A549 (cell line): ENCODE measurements around the gene SLC25A10. TPM values are rescaled to one million over a fixed set of nuclear protein-coding genes. Genes with fewer than 3 reads are reported as not detected.

ENCODE experiments used
- ATAC-seq, 2 experiments: fragments of 200-7000 bp in 1 of 2; fragments of >200 bp in 1 of 2; cut with Nextera tagmentation in 1 of 2; cut with Tn5 transposase in 1 of 2; 3 replicates each; pipeline versions ENCODE4 v1.8.0 to v1.9.1; 2018 to 2020; ENCODE audit warnings: mild to moderate bottlenecking in 1 of 2, moderate library complexity in 1 of 2
- CTCF ChIA-PET: fragments of 300-600 bp; sonication (Branson Sonifier 250); formaldehyde crosslinking; extraction: SDS; loops from one replicate; lab custom pipeline; 2021; ENCODE audit warnings: antibody characterized with exemption, inconsistent platforms; lab: Yijun Ruan, JAX
- POLR2A ChIA-PET: fragments of 350-600 bp; formaldehyde crosslinking; extraction: SDS; loops from one replicate; lab custom pipeline; 2021; ENCODE audit warnings: antibody characterized with exemption, inconsistent platforms; lab: Yijun Ruan, JAX
- DNase-seq, 2 experiments: peaks; one replicate each; pipeline versions ENCODE4 v3.0.0 to v3.0.0-alpha.2; 2011 to 2016; ENCODE audit warnings: low read depth in 1 of 2, low spot score in 1 of 2
- FAIRE-seq: peaks from 2 replicates; lab custom pipeline; 2011; peaks lifted over from hg19 to GRCh38; lab: Jason Lieb, UNC
- H3K27ac ChIP-seq, 2 experiments: fragments of >200 bp; sonication (Bioruptor Twin); formaldehyde crosslinking; 3 replicates each; pipeline ENCODE4 v1.5.1; 2016 to 2017
- H3K4me1 ChIP-seq: fragments of >200 bp; sonication (Bioruptor Twin); formaldehyde crosslinking; 3 replicates; pipeline ENCODE4 v1.6.1; 2016
- H3K4me2 ChIP-seq: fragments of >200 bp; sonication (Bioruptor Twin); formaldehyde crosslinking; 3 replicates; pipeline ENCODE4 v1.6.1; 2016
- H3K4me3 ChIP-seq: fragments of >200 bp; sonication (Bioruptor Twin); formaldehyde crosslinking; 3 replicates; pipeline ENCODE4 v1.5.1; 2016
- H3K9me3 ChIP-seq: fragments of >200 bp; sonication (Bioruptor Twin); formaldehyde crosslinking; 3 replicates; pipeline ENCODE4 v1.6.1; 2016
- ATOH8 ChIP-seq: fragments of 250-450 bp; sonication (Bioruptor Pico); IDR thresholded peaks from 2 replicates; pipeline ENCODE4 v1.5.0; 2020; ENCODE audit warnings: low read depth, mild to moderate bottlenecking, moderate library complexity
- CHD2 ChIP-seq: fragments of 150-350 bp; IDR thresholded peaks from 2 replicates; pipeline ENCODE4 v1.6.1; 2014; ENCODE audit warnings: low read length; ENCODE audit not compliant: partially characterized antibody
- FOSL2 ChIP-seq, 2 experiments: fragments of 450-650 bp in 1 of 2; fragments of >200 bp in 1 of 2; sonication (Bioruptor Twin) in 1 of 2; formaldehyde crosslinking; IDR thresholded peaks; 2 replicates each; pipeline versions ENCODE4 v1.5.0 to v1.6.1; 2016 to 2020; ENCODE audit warnings: mild to moderate bottlenecking in 1 of 2, moderate library complexity in 1 of 2
- HOXB5 ChIP-seq: fragments of 250-450 bp; sonication (Bioruptor Pico); IDR thresholded peaks from 2 replicates; pipeline ENCODE4 v1.5.0; 2020; ENCODE audit warnings: mild to moderate bottlenecking, moderate library complexity
- MAFK ChIP-seq: fragments of 450-650 bp; IDR thresholded peaks from 2 replicates; pipeline ENCODE4 v1.6.1; 2014; ENCODE audit not compliant: partially characterized antibody
- MAX ChIP-seq: IDR thresholded peaks from 2 replicates; pipeline ENCODE4 v1.6.1; 2012
- MYC ChIP-seq: IDR thresholded peaks from 2 replicates; pipeline ENCODE4 v1.6.1; 2012; ENCODE audit warnings: mild to moderate bottlenecking, inconsistent platforms, low read length, improper control_type of control experiment, borderline replicate concordance
- NFE2L2 ChIP-seq: fragments of 150-350 bp; conservative IDR thresholded peaks from 2 replicates; pipeline ENCODE4 v1.6.1; 2014; ENCODE audit warnings: low read length
- RAD21 ChIP-seq, 2 experiments: fragments of >200 bp in 1 of 2; sonication (Bioruptor Twin) in 1 of 2; formaldehyde crosslinking in 1 of 2; IDR thresholded peaks in 1 of 2; conservative IDR thresholded peaks in 1 of 2; 2 replicates in 1 of 2; 3 replicates in 1 of 2; pipeline ENCODE4 v1.6.1; 2012 to 2018; ENCODE audit warnings: inconsistent platforms in 1 of 2
- RARB ChIP-seq: fragments of 250-450 bp; sonication (Bioruptor Pico); IDR thresholded peaks from 2 replicates; pipeline ENCODE4 v1.8.0; 2021; ENCODE audit warnings: mild to moderate bottlenecking, moderate library complexity
- RCOR1 ChIP-seq: fragments of 150-350 bp; IDR thresholded peaks from 2 replicates; pipeline ENCODE4 v1.6.1; 2014; ENCODE audit warnings: antibody characterized with exemption, low read length, low read depth
- RNF2 ChIP-seq: fragments of 200-600 bp; sonication (generic); IDR thresholded peaks from 2 replicates; pipeline ENCODE4 v1.6.1; 2016; ENCODE audit warnings: low read depth, mild to moderate bottlenecking, antibody characterized with exemption, moderate library complexity, borderline replicate concordance
- SMC3 ChIP-seq: fragments of >200 bp; sonication (Bioruptor Twin); formaldehyde crosslinking; IDR thresholded peaks from 3 replicates; pipeline ENCODE4 v1.6.1; 2018; ENCODE audit warnings: inconsistent platforms
- ZFP36 ChIP-seq: fragments of 450-650 bp; IDR thresholded peaks from 2 replicates; pipeline ENCODE4 v1.6.1; 2014; ENCODE audit warnings: borderline replicate concordance; ENCODE audit not compliant: partially characterized antibody
- WGBS: methylation state at CpG from one replicate; pipeline ENCODE4 v1.1.6; 2017; ENCODE audit errors: missing lambda C conversion rate; 5-methylcytosine and 5-hydroxymethylcytosine counted together
- polyA plus RNA-seq, 4 experiments: library from polyadenylated mRNA; depleted of rRNA in 3 of 4; stranded (reverse); fragments of >200 nt; fragmentation: RNase III in 1 of 4; extraction: RNeasy Plus Mini Kit Qiagen cat#74134 plus additional on column Dnase treatment in 1 of 4; gene quantifications; 2 replicates in 3 of 4; 3 replicates in 1 of 4; pipeline ENCODE4 v1.2.3, GENCODE V29; 2011 to 2017
- TF ChIP-seq, protein P1 (sequence below): IDR thresholded peaks from 2 replicates; pipeline ENCODE4 v1.6.1; 2012; ENCODE audit warnings: low read depth, borderline replicate concordance

SLC25A10 gene
- polyA plus RNA-seq, 2 of the 4 experiments (the other 2 are of a cell fraction) = 20.0 to 47.0 TPM

GRCh38 chr17:81720267-81721071, 8.4 kb downstream of the SLC25A10 start:
- Histone ChIP-seq H3K4me3 (no peak overlapping the region), H3K9me3 (no peaks in the 10 kb centered on the region), H3K4me2 (no peak overlapping the region), H3K27ac (no peak overlapping the region), H3K4me1 (peaks cover 19% of the 10 kb centered on the region)
- 93% methylated on average over 33 of the region's 33 CpGs for WGBS
- DNase-seq = no peak
- TF ChIP-seq RNF2 (no peak), FOSL2 (IDR thresholded peaks at IDR 0.05) (no peak), FOSL2 (CRISPR knock-in tag; IDR thresholded peaks at IDR 0.05) (no peak), RAD21 (conservative IDR thresholded peaks at IDR 0.05 in 1 of 2, IDR thresholded peaks at IDR 0.05 in 1 of 2) (no peak), ZFP36 (no peak), RARB (CRISPR knock-in tag) (no peak), ATOH8 (no peak), MYC (no peak), NFE2L2 (no peak), HOXB5 (CRISPR knock-in tag) (no peak), SMC3 (no peak), RCOR1 (no peak), MAX (no peak), CHD2 (no peak)
- TF ChIP-seq, protein P1, sequence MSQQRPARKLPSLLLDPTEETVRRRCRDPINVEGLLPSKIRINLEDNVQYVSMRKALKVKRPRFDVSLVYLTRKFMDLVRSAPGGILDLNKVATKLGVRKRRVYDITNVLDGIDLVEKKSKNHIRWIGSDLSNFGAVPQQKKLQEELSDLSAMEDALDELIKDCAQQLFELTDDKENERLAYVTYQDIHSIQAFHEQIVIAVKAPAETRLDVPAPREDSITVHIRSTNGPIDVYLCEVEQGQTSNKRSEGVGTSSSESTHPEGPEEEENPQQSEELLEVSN = no peak
- no peak for ATAC-seq
- ChIA-PET CTCF (interaction anchor here (0.7 to 7.7 kb wide), 4 partner anchors 8 to 14 kb away, joined by 3 to 55 read pairs (median 9); partner anchors contain the start of gene SLC25A10), POLR2A (interaction anchor here (3.5 kb wide), 1 partner anchor 8 kb away, joined by 18 read pairs; the partner anchor contains the start of gene SLC25A10)
- FAIRE-seq = no peak

DNA sequence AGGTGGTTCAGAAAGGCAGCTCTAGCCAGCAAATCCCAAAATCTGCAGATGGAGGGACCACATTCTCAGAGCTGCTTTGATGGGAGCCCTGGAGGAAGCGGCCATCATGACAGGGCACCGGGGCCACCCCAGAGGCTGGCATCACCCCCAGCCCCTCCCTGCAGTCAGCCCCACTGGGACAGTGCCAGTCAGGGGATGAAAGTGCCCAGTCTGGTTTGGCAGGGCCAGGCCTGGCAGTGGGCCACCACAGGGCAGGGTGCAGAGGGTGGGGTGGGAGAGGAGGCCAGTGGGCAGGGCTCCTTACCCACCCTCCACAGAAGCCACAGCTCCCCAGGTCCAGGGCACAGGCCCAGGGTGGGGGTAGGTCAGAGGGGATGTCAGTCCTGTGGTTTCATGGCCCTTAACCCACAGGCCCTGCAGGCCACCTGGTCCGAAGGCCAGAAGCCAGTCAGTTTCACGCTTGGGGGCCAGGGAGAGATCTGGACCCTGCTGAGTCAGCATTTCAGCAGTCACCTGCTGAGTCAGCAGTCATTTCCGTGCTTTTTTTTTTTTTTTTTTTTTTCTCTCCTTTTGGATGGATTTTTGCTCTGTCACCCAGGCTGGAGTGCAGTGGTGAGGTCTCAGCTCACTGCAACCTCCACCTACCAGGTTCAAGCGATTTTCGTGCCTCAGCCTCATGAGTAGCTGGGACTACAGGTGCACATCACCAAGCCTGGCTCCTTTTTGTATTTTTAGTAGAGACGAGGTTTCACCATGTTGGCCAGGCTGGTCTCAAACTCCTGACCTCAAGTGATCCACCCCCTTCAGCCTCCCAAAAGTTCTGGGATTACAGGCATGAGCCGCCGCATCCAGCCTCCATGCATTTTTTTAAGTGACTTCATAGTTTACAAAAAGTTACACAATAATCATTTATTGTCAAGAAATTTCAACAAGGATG, 10.4 kb downstream of the SLC25A10 start:
- DNase-seq = no peak
- Histone ChIP-seq H3K4me2 (no peak overlapping the region), H3K27ac (peak overlapping the region in 1 of 2 experiments; percentile 72; a peak in 3 of 6 replicates), H3K9me3 (no peaks in the 10 kb centered on the region), H3K4me3 (no peak overlapping the region), H3K4me1 (peaks cover 19% of the 10 kb centered on the region)
- CTCF ChIA-PET = interaction anchor here (0.6 to 7.7 kb wide), 7 partner anchors 8 to 99 kb away, joined by 3 to 55 read pairs (median 4); partner anchors contain the start of gene SLC25A10
- FAIRE-seq = no peak
- ATAC-seq = peak; percentile 29 to 40; a peak in 5 of 6 replicates
- 69% methylated on average over 9 of the region's 10 CpGs for WGBS
- POLR2A ChIA-PET = interaction anchor here (3.5 kb wide), 1 partner anchor 10 kb away, joined by 18 read pairs; the partner anchor contains the start of gene SLC25A10
- TF ChIP-seq MAX (0 out of 2 replicates have a peak, but pooled peaks have one; percentile 5), NFE2L2 (0 out of 2 replicates have a peak, but pooled peaks have one; percentile 17), MAFK (peak; percentile 100), CHD2 (no peak)
